GM23338 (cell line): Measurements from ENCODE around the gene UBE2K. TPM values are rescaled to one million over a fixed set of nuclear protein-coding genes. Genes with fewer than 3 reads are reported as not detected.

ENCODE experiments used
- ATAC-seq: fragments of 200-7000 bp; cut with Tn5 transposase; 3 replicates; pipeline ENCODE4 v1.9.1; 2020
- DNase-seq: peaks from one replicate; pipeline ENCODE4 v3.0.0-alpha.2; 2015; ENCODE audit warnings: low spot score
- H2AFZ ChIP-seq: fragments of 200-600 bp; sonication (generic); 2 replicates; pipeline ENCODE4 v1.8.0; 2016; ENCODE audit warnings: antibody characterized with exemption, mild to moderate bottlenecking, moderate library complexity
- H3F3A ChIP-seq: fragments of 200-600 bp; sonication (generic); replicated peaks from 2 replicates; pipeline ENCODE4 v1.8.0; 2017; ENCODE audit warnings: antibody characterized with exemption, mixed run types, low read depth
- H3K27ac ChIP-seq: fragments of 200-600 bp; sonication (generic); 2 replicates; pipeline ENCODE4 v1.6.1; 2016; ENCODE audit warnings: low read depth
- H3K27me3 ChIP-seq: fragments of 200-600 bp; sonication (generic); 2 replicates; pipeline ENCODE4 v1.8.0; 2016; ENCODE audit warnings: mild to moderate bottlenecking, mixed run types, moderate library complexity; ENCODE audit not compliant: insufficient read depth
- H3K36me3 ChIP-seq: fragments of 200-600 bp; sonication (generic); 2 replicates; pipeline ENCODE4 v1.8.0; 2016; ENCODE audit warnings: mild to moderate bottlenecking; ENCODE audit not compliant: insufficient read depth
- H3K4me1 ChIP-seq: fragments of 200-600 bp; sonication (generic); 2 replicates; pipeline ENCODE4 v1.8.0; 2016; ENCODE audit warnings: mild to moderate bottlenecking, moderate library complexity; ENCODE audit not compliant: insufficient read depth
- H3K4me2 ChIP-seq: fragments of 200-600 bp; sonication (generic); 2 replicates; pipeline ENCODE4 v1.7.1; 2017; ENCODE audit warnings: mixed run types
- H3K4me3 ChIP-seq: fragments of 200-600 bp; sonication (generic); 2 replicates; pipeline ENCODE4 v1.6.1; 2016; ENCODE audit warnings: mixed run types
- H3K79me2 ChIP-seq: fragments of 200-600 bp; sonication (generic); replicated peaks from 2 replicates; pipeline ENCODE4 v1.8.0; 2017; ENCODE audit warnings: mild to moderate bottlenecking; ENCODE audit not compliant: insufficient read depth
- H3K9me2 ChIP-seq: fragments of 200-600 bp; sonication (generic); 2 replicates; pipeline ENCODE4 v1.8.0; 2017; ENCODE audit not compliant: insufficient read depth
- H4K20me1 ChIP-seq: fragments of 200-600 bp; sonication (generic); replicated peaks from 2 replicates; pipeline ENCODE4 v1.8.0; 2017; ENCODE audit warnings: mild to moderate bottlenecking; ENCODE audit not compliant: insufficient read depth
- H3K27ac Mint-ChIP-seq: 2 replicates; pipeline ENCODE4 v1.8.0; 2020; ENCODE audit warnings: inconsistent platforms, mild to moderate bottlenecking, moderate library complexity, mixed read lengths
- H3K27me3 Mint-ChIP-seq: 3 replicates; pipeline ENCODE4 v1.8.0; 2022; ENCODE audit warnings: low read depth, mild to moderate bottlenecking, moderate library complexity, mixed read lengths, inconsistent platforms; ENCODE audit not compliant: insufficient read depth, poor library complexity
- H3K36me3 Mint-ChIP-seq: 3 replicates; pipeline ENCODE4 v1.8.0; 2021; ENCODE audit warnings: low read depth, mild to moderate bottlenecking, inconsistent platforms, moderate library complexity, mixed read lengths
- H3K4me1 Mint-ChIP-seq: 3 replicates; pipeline ENCODE4 v1.8.0; 2020; ENCODE audit warnings: mild to moderate bottlenecking, inconsistent platforms, mixed read lengths
- H3K4me3 Mint-ChIP-seq: 3 replicates; pipeline ENCODE4 v1.8.0; 2021; ENCODE audit warnings: moderate library complexity, mild to moderate bottlenecking, inconsistent platforms, mixed read lengths
- H3K9me3 Mint-ChIP-seq: 3 replicates; pipeline ENCODE4 v1.8.0; 2020; ENCODE audit warnings: moderate library complexity, mild to moderate bottlenecking, inconsistent platforms, mixed read lengths
- CTCF ChIP-seq, 2 experiments: fragments of 200-600 bp in 1 of 2; sonication (generic) in 1 of 2; conservative IDR thresholded peaks; 2 replicates each; pipeline versions ENCODE4 v1.5.1 to v1.6.1; 2016 to 2017; ENCODE audit warnings: antibody characterized with exemption in 2 of 2, low read depth in 2 of 2, mild to moderate bottlenecking in 2 of 2, moderate library complexity in 1 of 2
- ETS1 ChIP-seq: IDR thresholded peaks from 2 replicates; pipeline ENCODE4 v1.6.1; 2016; ENCODE audit warnings: antibody characterized with exemption
- EZH2 ChIP-seq: fragments of 200-600 bp; sonication (generic); IDR thresholded peaks from one replicate; pipeline ENCODE4 v1.8.0; 2017; ENCODE audit warnings: antibody characterized with exemption, mild to moderate bottlenecking, low read depth; ENCODE audit not compliant: unreplicated experiment
- JUNB ChIP-seq: IDR thresholded peaks from one replicate; pipeline ENCODE4 v1.6.1; 2016; ENCODE audit warnings: antibody characterized with exemption; ENCODE audit not compliant: unreplicated experiment
- NANOG ChIP-seq: IDR thresholded peaks from 2 replicates; pipeline ENCODE4 v1.6.1; 2016; ENCODE audit warnings: antibody characterized with exemption, borderline replicate concordance
- POLR2AphosphoS5 ChIP-seq: IDR thresholded peaks from 2 replicates; pipeline ENCODE4 v1.6.1; 2016; ENCODE audit warnings: antibody characterized with exemption, low read depth
- REST ChIP-seq: IDR thresholded peaks from one replicate; pipeline ENCODE4 v1.6.1; 2018; ENCODE audit warnings: antibody characterized with exemption; ENCODE audit not compliant: unreplicated experiment
- ZNF114 ChIP-seq: fragments of 250-450 bp; sonication (Bioruptor Pico); IDR thresholded peaks from 2 replicates; pipeline ENCODE4 v1.5.0; 2020; ENCODE audit warnings: mild to moderate bottlenecking, moderate library complexity
- ZNF462 ChIP-seq: fragments of 250-450 bp; sonication (Bioruptor Pico); IDR thresholded peaks from 2 replicates; pipeline ENCODE4 v1.5.0; 2020; ENCODE audit warnings: mild to moderate bottlenecking, moderate library complexity
- polyA plus RNA-seq: library from polyadenylated mRNA; unstranded; fragments of >200 nt; fragmentation: Nextera tagmentation; extraction: Ambion mirVana; gene quantifications from 2 replicates; pipeline ENCODE4 v1.2.1, GENCODE V29; 2016
- total RNA-seq: library from RNA; depleted of rRNA; stranded (reverse); fragments of >200 nt; shearing (Covaris generic); gene quantifications from 2 replicates; pipeline ENCODE4 v1.2.3, GENCODE V29; 2014

UBE2K gene
- total and polyA plus RNA-seq, 2 experiments from 2014 or later = 97.7 to 207 TPM

GRCh38 chr4:39664828-39665731 is 32.9 kb upstream of the UBE2K start (continued):
- TF ChIP-seq ZNF462 (CRISPR knock-in tag) (no peak), EZH2 (no peak), JUNB (no peak), NANOG (no peak), ETS1 (no peak)

GRCh38 chr4:39667706-39668105 is 30.2 kb upstream of the UBE2K start:
- H3K36me3 ChIP-seq = no peaks in the 10 kb centered on the region
- no peak overlapping the region for H3K27ac ChIP-seq
- H3K9me2 ChIP-seq = no peaks in the 10 kb centered on the region
- H3K4me3 ChIP-seq = no peak overlapping the region
- H3K27me3 ChIP-seq = no peaks in the 10 kb centered on the region
- no peak overlapping the region for H3K4me2 ChIP-seq
- H3K79me2 ChIP-seq = no peaks in the 10 kb centered on the region
- no peak overlapping the region for H3K4me3 Mint-ChIP-seq
- no peaks in the 10 kb centered on the region for H3K4me1 Mint-ChIP-seq
- ATAC-seq (no peak), DNase-seq (no peak)
- H3K27me3 Mint-ChIP-seq = peaks cover 2% of the 10 kb centered on the region
- no peaks in the 10 kb centered on the region for H3K36me3 Mint-ChIP-seq
- H4K20me1 ChIP-seq = no peaks in the 10 kb centered on the region
- H3K9me3 Mint-ChIP-seq = peaks cover 7% of the 10 kb centered on the region; the same call in 2 of the 3 replicates
- H3K27ac Mint-ChIP-seq = no peak overlapping the region; the same call in 1 of the 2 replicates
- no peak overlapping the region for H2AFZ ChIP-seq
- no peaks in the 10 kb centered on the region for H3F3A ChIP-seq
- no peaks in the 10 kb centered on the region for H3K4me1 ChIP-seq
- TF ChIP-seq JUNB (no peak), REST (no peak), CTCF (conservative IDR thresholded peaks at IDR 0.05; ENCODE audit: low read depth in 2 of 2) (no peak), ETS1 (no peak), POLR2AphosphoS5 (no peak), ZNF114 (CRISPR knock-in tag) (no peak)
